Measurements from ENCODE around the gene CLEC1A. TPM values are rescaled to one million over a fixed set of nuclear protein-coding genes. Genes with fewer than 3 reads are reported as not detected.

CLEC1A gene
- total RNA-seq, 2 experiments from 2014 or later, result not detected

DNA sequence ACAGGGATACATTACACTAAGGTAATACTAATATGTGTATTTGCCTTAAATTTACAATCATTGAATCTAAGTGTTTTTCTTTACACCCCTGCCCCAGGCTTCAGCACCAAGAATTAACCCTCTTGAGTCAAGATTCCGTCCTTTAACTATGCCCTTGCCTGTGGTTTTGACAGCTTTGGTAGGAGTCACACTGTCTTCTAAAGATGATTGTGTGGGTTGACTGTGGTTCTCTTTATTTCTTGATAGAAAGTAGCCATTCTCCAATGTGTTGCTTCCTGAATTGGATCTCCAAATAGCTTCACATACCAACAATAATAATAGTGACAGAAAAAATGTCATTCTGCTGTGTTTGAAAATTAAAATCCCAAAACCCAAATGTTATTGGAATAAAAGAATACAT lies 27.6 kb upstream of the CLEC1A start:
- ChIA-PET POLR2A (interaction anchor here (1.3 kb wide), 1 partner anchor 8 kb away, joined by 4 read pairs; no protein-coding TSS in a partner anchor), CTCF (ENCODE audit: unreplicated experiment) (no interaction called here)
- H4K20me1 ChIP-seq (ENCODE audit: insufficient read depth, low read length), result no peaks in the 10 kb centered on the region
- TF ChIP-seq, protein P1, sequence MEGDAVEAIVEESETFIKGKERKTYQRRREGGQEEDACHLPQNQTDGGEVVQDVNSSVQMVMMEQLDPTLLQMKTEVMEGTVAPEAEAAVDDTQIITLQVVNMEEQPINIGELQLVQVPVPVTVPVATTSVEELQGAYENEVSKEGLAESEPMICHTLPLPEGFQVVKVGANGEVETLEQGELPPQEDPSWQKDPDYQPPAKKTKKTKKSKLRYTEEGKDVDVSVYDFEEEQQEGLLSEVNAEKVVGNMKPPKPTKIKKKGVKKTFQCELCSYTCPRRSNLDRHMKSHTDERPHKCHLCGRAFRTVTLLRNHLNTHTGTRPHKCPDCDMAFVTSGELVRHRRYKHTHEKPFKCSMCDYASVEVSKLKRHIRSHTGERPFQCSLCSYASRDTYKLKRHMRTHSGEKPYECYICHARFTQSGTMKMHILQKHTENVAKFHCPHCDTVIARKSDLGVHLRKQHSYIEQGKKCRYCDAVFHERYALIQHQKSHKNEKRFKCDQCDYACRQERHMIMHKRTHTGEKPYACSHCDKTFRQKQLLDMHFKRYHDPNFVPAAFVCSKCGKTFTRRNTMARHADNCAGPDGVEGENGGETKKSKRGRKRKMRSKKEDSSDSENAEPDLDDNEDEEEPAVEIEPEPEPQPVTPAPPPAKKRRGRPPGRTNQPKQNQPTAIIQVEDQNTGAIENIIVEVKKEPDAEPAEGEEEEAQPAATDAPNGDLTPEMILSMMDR (conservative IDR thresholded peaks at IDR 0.05; ENCODE audit: low read length), result no peak
- no peak for TF ChIP-seq EZH2phosphoT487 (IDR thresholded peaks at IDR 0.05; ENCODE audit: borderline replicate concordance, low read depth, low read length)
- DNase-seq (ENCODE audit: low spot score), result no peak
- no peaks in the 10 kb centered on the region for H3K9me3 ChIP-seq (ENCODE audit: low read length)
- no peak overlapping the region for H3K4me2 ChIP-seq (ENCODE audit: low read length)
- intact Hi-C loops (cut with micrococcal nuclease; ENCODE audit: unreplicated experiment), result no loop called here
- H3K9me2 ChIP-seq (ENCODE audit: insufficient read depth, low read length), result no peaks in the 10 kb centered on the region
- H3K79me2 ChIP-seq (ENCODE audit: insufficient read depth, low read depth, low read length), result no peaks in the 10 kb centered on the region
- no peaks in the 10 kb centered on the region for H3K36me3 ChIP-seq (ENCODE audit: insufficient read depth, low read length)
- H3K4me3 ChIP-seq (ENCODE audit: low read depth, low read length, poor library complexity, severe bottlenecking), result no peak overlapping the region
- no peak overlapping the region for H3K27ac ChIP-seq (ENCODE audit: low read depth, low read length, poor library complexity, severe bottlenecking)
- H2AFZ ChIP-seq (ENCODE audit: low read length), result no peak overlapping the region
- peaks cover 16% of the 10 kb centered on the region for H3K4me1 ChIP-seq (ENCODE audit: insufficient read depth, low read length, poor library complexity, severe bottlenecking)
- BruUV-seq (replicated peaks), result no TSS peak

DNA sequence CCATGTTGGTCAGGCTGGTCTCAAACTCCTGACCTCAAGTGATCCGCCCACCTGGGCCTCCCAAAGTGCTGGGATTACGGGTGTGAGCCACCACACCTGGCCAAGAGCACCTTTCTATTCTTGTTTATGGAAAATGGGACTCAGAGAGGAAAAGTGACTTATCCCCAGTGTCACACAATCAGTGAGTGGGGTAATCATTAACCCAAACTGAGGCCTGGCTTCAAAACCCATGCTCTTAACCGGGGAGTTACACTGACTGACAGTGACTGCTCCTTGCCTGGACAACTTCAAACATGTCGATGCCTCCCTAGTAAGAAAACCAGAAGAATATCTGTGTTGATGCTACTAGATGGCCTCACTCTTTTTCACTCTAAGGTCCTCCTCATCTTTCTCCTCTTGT lies 23.9 kb upstream of the CLEC1A start:
- BruUV-seq (replicated peaks), result no TSS peak
- intact Hi-C loops (cut with micrococcal nuclease; ENCODE audit: unreplicated experiment), result no loop called here
- H3K9me2 ChIP-seq (ENCODE audit: insufficient read depth, low read length), result no peaks in the 10 kb centered on the region
- no peaks in the 10 kb centered on the region for H3K36me3 ChIP-seq (ENCODE audit: insufficient read depth, low read length)
- no peaks in the 10 kb centered on the region for H3K9me3 ChIP-seq (ENCODE audit: low read length)
- no peak for DNase-seq (ENCODE audit: low spot score)
- ChIA-PET CTCF (ENCODE audit: unreplicated experiment) (no interaction called here), POLR2A (interaction anchor here (0.6 to 0.7 kb wide), 2 partner anchors 12 to 26 kb away, joined by 3 to 5 read pairs; no protein-coding TSS in a partner anchor)
- H2AFZ ChIP-seq (ENCODE audit: low read length), result no peak overlapping the region
- no peaks in the 10 kb centered on the region for H4K20me1 ChIP-seq (ENCODE audit: insufficient read depth, low read length)
- no peak for TF ChIP-seq EZH2phosphoT487 (IDR thresholded peaks at IDR 0.05; ENCODE audit: borderline replicate concordance, low read depth, low read length)
- TF ChIP-seq, protein P1 (conservative IDR thresholded peaks at IDR 0.05; ENCODE audit: low read length), result no peak
- H3K79me2 ChIP-seq (ENCODE audit: insufficient read depth, low read depth, low read length), result no peaks in the 10 kb centered on the region
- H3K4me1 ChIP-seq (ENCODE audit: insufficient read depth, low read length, poor library complexity, severe bottlenecking), result no peaks in the 10 kb centered on the region
- no peak overlapping the region for H3K4me2 ChIP-seq (ENCODE audit: low read length)
- no peak overlapping the region for H3K27ac ChIP-seq (ENCODE audit: low read depth, low read length, poor library complexity, severe bottlenecking)
- H3K4me3 ChIP-seq (ENCODE audit: low read depth, low read length, poor library complexity, severe bottlenecking), result no peak overlapping the region

DNA sequence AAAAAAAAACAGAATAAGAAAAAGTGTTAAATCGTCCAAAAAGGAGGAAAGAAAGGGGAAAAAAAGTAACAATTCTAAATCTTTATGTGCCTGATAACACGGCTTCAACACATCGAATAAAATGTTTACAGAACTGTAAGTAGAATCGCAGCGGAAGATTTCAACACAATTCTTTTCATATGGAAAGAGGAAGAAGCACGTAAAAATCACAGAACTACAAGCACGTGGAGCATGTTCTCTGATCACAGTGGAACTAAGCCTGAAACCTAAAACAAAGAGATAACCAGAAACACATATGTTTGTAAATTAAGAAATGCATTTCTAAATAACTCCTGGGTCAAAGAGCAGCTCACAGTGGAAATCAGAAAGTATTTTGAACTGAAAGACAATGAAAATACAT lies 22.5 kb upstream of the CLEC1A start:
- Histone ChIP-seq H3K27ac (ENCODE audit: low read depth, low read length, poor library complexity, severe bottlenecking) (no peak overlapping the region), H3K79me2 (ENCODE audit: insufficient read depth, low read depth, low read length) (no peaks in the 10 kb centered on the region), H3K4me3 (ENCODE audit: low read depth, low read length, poor library complexity, severe bottlenecking) (no peak overlapping the region), H3K4me2 (ENCODE audit: low read length) (no peak overlapping the region), H3K4me1 (ENCODE audit: insufficient read depth, low read length, poor library complexity, severe bottlenecking) (no peaks in the 10 kb centered on the region), H4K20me1 (ENCODE audit: insufficient read depth, low read length) (no peaks in the 10 kb centered on the region), H3K9me3 (ENCODE audit: low read length) (no peaks in the 10 kb centered on the region), H3K36me3 (ENCODE audit: insufficient read depth, low read length) (no peaks in the 10 kb centered on the region), H3K9me2 (ENCODE audit: insufficient read depth, low read length) (no peaks in the 10 kb centered on the region), H2AFZ (ENCODE audit: low read length) (0 out of 2 replicates have a peak overlapping the region, but pooled peaks have one; percentile 12)
- no TSS peak for BruUV-seq (replicated peaks)
- no peak for DNase-seq (ENCODE audit: low spot score)
- TF ChIP-seq, protein P1 (conservative IDR thresholded peaks at IDR 0.05; ENCODE audit: low read length), result no peak
- no peak for TF ChIP-seq EZH2phosphoT487 (IDR thresholded peaks at IDR 0.05; ENCODE audit: borderline replicate concordance, low read depth, low read length)
- ChIA-PET POLR2A (no interaction called here), CTCF (ENCODE audit: unreplicated experiment) (no interaction called here)
- intact Hi-C loops (cut with micrococcal nuclease; ENCODE audit: unreplicated experiment), result no loop called here
